Neural cell (in vitro differentiated cells): Measurements from ENCODE around the gene MOB3B. TPM values are rescaled to one million over a fixed set of nuclear protein-coding genes. Genes with fewer than 3 reads are reported as not detected.

ENCODE experiments used
- H2AFZ ChIP-seq: fragments of 200-600, 300-800 bp; sonication (generic), shearing (Covaris generic); 2 replicates; pipeline ENCODE4 v1.6.0; 2014; ENCODE audit warnings: low read depth, mild to moderate bottlenecking, antibody characterized with exemption, low read length, moderate library complexity
- H3F3A ChIP-seq: fragments of 200-600 bp; shearing (Covaris generic); 2 replicates; pipeline ENCODE4 v1.6.1; 2016; ENCODE audit warnings: mild to moderate bottlenecking, moderate library complexity, mixed read lengths, antibody characterized with exemption, low read length; ENCODE audit not compliant: insufficient read depth, poor library complexity, severe bottlenecking
- H3K27ac ChIP-seq: fragments of 200-600, 300-800 bp; sonication (generic), shearing (Covaris generic); 2 replicates; pipeline ENCODE4 v1.5.1; 2014; ENCODE audit warnings: mild to moderate bottlenecking, low read length, moderate library complexity
- H3K27me3 ChIP-seq: fragments of 300-800, 200-600 bp; sonication (generic), shearing (Covaris generic); 2 replicates; pipeline ENCODE4 v1.6.0; 2014; ENCODE audit warnings: mild to moderate bottlenecking, low read depth, low read length, moderate library complexity; ENCODE audit not compliant: insufficient read depth
- H3K36me3 ChIP-seq: fragments of 300-800, 200-600 bp; sonication (generic), shearing (Covaris generic); 2 replicates; pipeline ENCODE4 v1.5.1; 2014; ENCODE audit warnings: mild to moderate bottlenecking, antibody characterized with exemption, low read length, moderate library complexity; ENCODE audit not compliant: insufficient read depth
- H3K4me2 ChIP-seq: fragments of 300-800, 200-600 bp; sonication (generic), shearing (Covaris generic); 2 replicates; pipeline ENCODE4 v1.6.0; 2014; ENCODE audit warnings: mild to moderate bottlenecking, low read length
- H3K4me3 ChIP-seq: fragments of 300-800, 200-600 bp; sonication (generic), shearing (Covaris generic); 2 replicates; pipeline ENCODE4 v1.5.1; 2014; ENCODE audit warnings: mild to moderate bottlenecking, low read length, moderate library complexity
- H3K79me2 ChIP-seq: fragments of 200-600 bp; shearing (Covaris generic); replicated peaks from 2 replicates; pipeline ENCODE4 v1.6.0; 2014; ENCODE audit warnings: mild to moderate bottlenecking, low read length, moderate library complexity; ENCODE audit not compliant: insufficient read depth
- H3K9ac ChIP-seq: fragments of 300-800, 200-600 bp; sonication (generic), shearing (Covaris generic); 2 replicates; pipeline ENCODE4 v1.6.1; 2016; ENCODE audit warnings: mild to moderate bottlenecking, low read length, mixed read lengths
- H3K9me2 ChIP-seq: fragments of 200-600 bp; shearing (Covaris generic); 2 replicates; pipeline ENCODE4 v1.6.1; 2016; ENCODE audit warnings: mild to moderate bottlenecking, low read length, mixed read lengths; ENCODE audit not compliant: insufficient read depth
- H3K9me3 ChIP-seq: fragments of 200-600, 300-800 bp; sonication (generic), shearing (Covaris generic); 2 replicates; pipeline ENCODE4 v1.6.1; 2016; ENCODE audit warnings: mild to moderate bottlenecking, mixed run types, low read length, moderate library complexity, mixed read lengths
- H4K20me1 ChIP-seq: fragments of 200-600 bp; shearing (Covaris generic); 2 replicates; pipeline ENCODE4 v1.6.1; 2016; ENCODE audit warnings: mild to moderate bottlenecking, mixed run types; ENCODE audit not compliant: insufficient read depth
- CTCF ChIP-seq: fragments of 450-650 bp; IDR thresholded peaks from 2 replicates; pipeline ENCODE4 v1.5.1; 2014; ENCODE audit warnings: antibody characterized with exemption, mild to moderate bottlenecking, moderate library complexity; ENCODE audit not compliant: poor library complexity, severe bottlenecking
- EP300 ChIP-seq: fragments of 450-650 bp; conservative IDR thresholded peaks from 2 replicates; pipeline ENCODE4 v1.6.1; 2014; ENCODE audit warnings: antibody characterized with exemption, mild to moderate bottlenecking, moderate library complexity; ENCODE audit not compliant: poor library complexity, severe bottlenecking
- EZH2 ChIP-seq: fragments of 200-600, 300-800 bp; shearing (Covaris generic), sonication (generic); IDR thresholded peaks from 2 replicates; pipeline ENCODE4 v1.6.1; 2014; ENCODE audit warnings: antibody characterized with exemption, low read length, borderline replicate concordance, mild to moderate bottlenecking; ENCODE audit not compliant: insufficient read depth, poor library complexity, severe bottlenecking
- MXI1 ChIP-seq: fragments of 450-650 bp; conservative IDR thresholded peaks from 2 replicates; pipeline ENCODE4 v1.6.1; 2014; ENCODE audit warnings: antibody characterized with exemption, mild to moderate bottlenecking; ENCODE audit not compliant: poor library complexity, severe bottlenecking
- POLR2AphosphoS5 ChIP-seq: IDR thresholded peaks from 2 replicates; pipeline ENCODE4 v1.6.1; 2012
- RAD21 ChIP-seq: fragments of 450-650 bp; conservative IDR thresholded peaks from 2 replicates; pipeline ENCODE4 v1.6.1; 2014; ENCODE audit warnings: antibody characterized with exemption, mild to moderate bottlenecking, moderate library complexity
- REST ChIP-seq: IDR thresholded peaks from 2 replicates; pipeline ENCODE4 v1.6.1; 2012; ENCODE audit warnings: borderline replicate concordance
- SMC3 ChIP-seq: fragments of 450-650 bp; conservative IDR thresholded peaks from 2 replicates; pipeline ENCODE4 v1.6.1; 2014; ENCODE audit warnings: antibody characterized with exemption, mild to moderate bottlenecking, moderate library complexity; ENCODE audit not compliant: poor library complexity
- TAF1 ChIP-seq: IDR thresholded peaks from 2 replicates; pipeline ENCODE4 v1.6.1; 2012; ENCODE audit warnings: low read depth
- polyA plus RNA-seq: library from polyadenylated mRNA; depleted of rRNA; stranded (reverse); fragments of >200 nt; gene quantifications from 2 replicates; pipeline ENCODE4 v1.2.3, GENCODE V29; 2014

MOB3B gene
- polyA plus RNA-seq, 1 donor from 2014 or later: 1.8 TPM

- TF ChIP-seq REST: no peak
- TF ChIP-seq POLR2AphosphoS5: no peak
- TF ChIP-seq RAD21: no peak
- TF ChIP-seq EP300: no peak
- TF ChIP-seq MXI1: no peak
- no peak for TF ChIP-seq CTCF
- TF ChIP-seq EZH2: no peak
- TF ChIP-seq TAF1: no peak
- TF ChIP-seq SMC3: no peak
- Histone ChIP-seq H3K9ac (no peak overlapping the region), H3K27me3 (no peaks in the 10 kb centered on the region), H3K9me3 (no peaks in the 10 kb centered on the region), H4K20me1 (no peaks in the 10 kb centered on the region), H3K27ac (no peak overlapping the region), H3K9me2 (no peaks in the 10 kb centered on the region), H3K4me3 (no peak overlapping the region), H3K4me2 (no peak overlapping the region), H3F3A (no peaks in the 10 kb centered on the region), H3K79me2 (no peaks in the 10 kb centered on the region), H2AFZ (no peak overlapping the region), H3K36me3 (no peaks in the 10 kb centered on the region)
Measured at GRCh38 chr9:27365707-27366376, 163.8 kb downstream of the MOB3B start.

- H3K9ac ChIP-seq: no peak overlapping the region
- no peaks in the 10 kb centered on the region for H3K79me2 ChIP-seq
- no peaks in the 10 kb centered on the region for H3K36me3 ChIP-seq
- no peaks in the 10 kb centered on the region for H4K20me1 ChIP-seq
- no peak overlapping the region for H2AFZ ChIP-seq
- no peak overlapping the region for H3K4me2 ChIP-seq
- no peak overlapping the region for H3K27ac ChIP-seq
- no peak overlapping the region for H3K4me3 ChIP-seq
- H3K27me3 ChIP-seq: no peaks in the 10 kb centered on the region
- H3K9me2 ChIP-seq: no peaks in the 10 kb centered on the region
- H3F3A ChIP-seq: no peaks in the 10 kb centered on the region
- no peaks in the 10 kb centered on the region for H3K9me3 ChIP-seq
- TF ChIP-seq POLR2AphosphoS5: no peak
Measured at GRCh38 chr9:27362447-27363210, 167.0 kb downstream of the MOB3B start.
